Activated naive CD8-positive, alpha-beta T cell treated with anti-CD3 and anti-CD28 coated beads for 36 hours (primary cell): ENCODE measurements around the gene RNPC3. TPM values are rescaled to one million over a fixed set of nuclear protein-coding genes. Genes with fewer than 3 reads are reported as not detected.

Experiments used
- DNase-seq: peaks from one replicate; pipeline ENCODE4 v3.0.0; 2021
- H3K27ac Mint-ChIP-seq: one replicate; pipeline ENCODE4 v1.8.0; 2022; ENCODE audit warnings: mild to moderate bottlenecking, moderate library complexity, mixed read lengths
- H3K27me3 Mint-ChIP-seq: one replicate; pipeline ENCODE4 v1.8.0; 2022; ENCODE audit warnings: mild to moderate bottlenecking, mixed read lengths
- H3K36me3 Mint-ChIP-seq: one replicate; pipeline ENCODE4 v1.8.0; 2021; ENCODE audit warnings: mild to moderate bottlenecking, mixed read lengths
- H3K4me1 Mint-ChIP-seq: one replicate; pipeline ENCODE4 v1.8.0; 2021; ENCODE audit warnings: mixed read lengths
- H3K4me3 Mint-ChIP-seq: one replicate; pipeline ENCODE4 v1.8.0; 2022; ENCODE audit warnings: mild to moderate bottlenecking, moderate library complexity, mixed read lengths
- H3K9me3 Mint-ChIP-seq: one replicate; pipeline ENCODE4 v1.8.0; 2022; ENCODE audit warnings: mixed read lengths
- total RNA-seq, 2 experiments: library from RNA; stranded (reverse); gene quantifications; one replicate each; pipeline ENCODE4 v1.2.3, GENCODE V29; 2021

Gene RNPC3, protein sequence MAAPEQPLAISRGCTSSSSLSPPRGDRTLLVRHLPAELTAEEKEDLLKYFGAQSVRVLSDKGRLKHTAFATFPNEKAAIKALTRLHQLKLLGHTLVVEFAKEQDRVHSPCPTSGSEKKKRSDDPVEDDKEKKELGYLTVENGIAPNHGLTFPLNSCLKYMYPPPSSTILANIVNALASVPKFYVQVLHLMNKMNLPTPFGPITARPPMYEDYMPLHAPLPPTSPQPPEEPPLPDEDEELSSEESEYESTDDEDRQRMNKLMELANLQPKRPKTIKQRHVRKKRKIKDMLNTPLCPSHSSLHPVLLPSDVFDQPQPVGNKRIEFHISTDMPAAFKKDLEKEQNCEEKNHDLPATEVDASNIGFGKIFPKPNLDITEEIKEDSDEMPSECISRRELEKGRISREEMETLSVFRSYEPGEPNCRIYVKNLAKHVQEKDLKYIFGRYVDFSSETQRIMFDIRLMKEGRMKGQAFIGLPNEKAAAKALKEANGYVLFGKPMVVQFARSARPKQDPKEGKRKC
- 10 to 100 TPM; 17.8 to 18.0 TPM for total RNA-seq

DNA sequence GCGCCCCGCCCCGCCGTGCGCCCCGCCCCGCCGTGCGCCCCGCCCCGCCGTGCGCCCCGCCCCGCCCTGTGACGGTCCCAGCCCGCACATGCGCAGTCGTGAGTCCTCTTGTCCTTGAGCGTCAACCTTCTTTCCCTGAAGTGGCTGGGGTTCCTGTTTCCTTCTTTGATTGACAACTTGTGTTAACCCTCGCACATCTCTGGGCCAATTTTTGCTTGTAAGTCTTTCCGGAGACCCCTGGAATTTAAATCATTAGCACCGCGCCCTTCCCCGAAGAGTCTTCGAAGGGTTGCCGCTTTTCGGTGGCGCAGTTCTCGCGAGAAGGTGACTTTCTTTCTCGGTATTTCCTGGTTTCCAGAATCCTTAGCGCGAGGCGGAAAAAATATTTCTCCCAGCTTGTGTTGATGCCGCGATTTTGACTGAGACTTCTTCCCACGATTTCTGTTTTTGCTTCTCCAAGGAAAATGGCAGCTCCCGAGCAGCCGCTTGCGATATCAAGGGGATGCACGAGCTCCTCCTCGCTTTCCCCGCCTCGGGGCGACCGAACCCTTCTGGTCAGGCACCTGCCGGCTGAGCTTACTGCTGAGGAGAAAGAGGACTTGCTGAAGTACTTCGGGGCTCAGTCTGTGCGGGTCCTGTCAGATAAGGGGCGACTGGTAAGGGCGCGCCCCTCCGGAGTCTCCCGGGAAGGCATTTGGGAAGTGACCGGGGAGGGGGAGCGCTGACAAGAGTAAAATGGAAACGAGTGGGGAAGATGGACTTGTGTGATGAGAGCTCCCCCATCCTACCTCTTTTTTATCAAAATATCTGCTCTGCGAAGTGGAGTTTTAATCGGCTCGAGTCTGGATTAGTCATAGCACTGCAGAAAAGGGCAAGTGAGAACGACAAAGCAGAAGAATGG, at the start of gene RNPC3:
Gene RNPC3 (plus strand): TSS at position 93 of the 901 bp plus-strand sequence. CDS start 372 bp downstream, at position 465.
- peak; percentile 76 for DNase-seq
- Mint-ChIP-seq H3K36me3 (peaks cover 54% of the 10 kb centered on the region), H3K9me3 (no peaks in the 10 kb centered on the region), H3K4me1 (peaks cover 50% of the 10 kb centered on the region), H3K27ac (peak within 1 kb of the TSS; percentile 100), H3K4me3 (peak within 1 kb of the TSS; percentile 99), H3K27me3 (no peaks in the 10 kb centered on the region)

DNA sequence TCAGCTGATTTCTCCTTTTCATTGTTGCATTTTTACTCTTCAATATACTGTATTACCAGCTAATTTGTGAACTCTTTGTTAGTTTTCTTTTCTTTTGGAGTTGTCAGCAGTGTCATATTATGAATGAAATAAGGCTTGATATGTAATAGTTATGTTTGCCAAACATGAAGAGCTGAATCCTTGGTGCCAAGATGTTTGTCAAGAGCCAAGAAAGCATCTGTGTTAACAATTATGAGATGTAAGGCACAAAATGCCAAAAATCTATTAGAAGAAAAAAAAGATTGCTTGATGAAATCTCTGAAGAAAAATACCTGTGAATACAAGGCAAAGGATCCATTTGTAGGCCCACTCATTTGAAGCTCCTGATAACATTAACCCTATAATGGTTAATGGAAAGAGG, 48.4 kb upstream of the RNPC3 start:
- DNase-seq: no peak
- Mint-ChIP-seq H3K4me1 (no peaks in the 10 kb centered on the region), H3K27ac (no peak overlapping the region), H3K4me3 (no peak overlapping the region), H3K27me3 (peaks cover 9% of the 10 kb centered on the region), H3K36me3 (no peaks in the 10 kb centered on the region), H3K9me3 (no peaks in the 10 kb centered on the region)

DNA sequence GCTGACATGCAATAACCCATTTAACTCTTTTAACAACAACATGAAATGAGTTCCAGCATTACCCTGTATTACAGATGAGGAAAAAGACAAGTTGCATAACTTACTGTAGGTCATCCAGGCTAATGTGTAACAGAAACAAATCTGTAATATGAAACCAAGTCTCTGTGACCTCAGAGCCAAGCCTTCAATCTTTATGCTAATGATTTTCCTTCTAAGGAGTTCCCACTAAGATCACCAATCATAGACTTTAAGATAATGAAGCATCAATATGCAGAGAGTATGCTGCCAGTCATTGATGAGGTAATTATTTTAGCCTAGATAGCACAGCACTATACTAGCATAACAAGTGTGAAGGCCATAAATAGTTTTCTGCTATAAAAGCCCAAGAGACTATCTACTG, 35.6 kb upstream of the RNPC3 start:
- H3K27ac Mint-ChIP-seq: no peak overlapping the region
- no peak overlapping the region for H3K4me3 Mint-ChIP-seq
- no peak for DNase-seq
- no peaks in the 10 kb centered on the region for H3K4me1 Mint-ChIP-seq
- H3K27me3 Mint-ChIP-seq: peaks cover 10% of the 10 kb centered on the region
- H3K9me3 Mint-ChIP-seq: no peaks in the 10 kb centered on the region
- no peaks in the 10 kb centered on the region for H3K36me3 Mint-ChIP-seq

DNA sequence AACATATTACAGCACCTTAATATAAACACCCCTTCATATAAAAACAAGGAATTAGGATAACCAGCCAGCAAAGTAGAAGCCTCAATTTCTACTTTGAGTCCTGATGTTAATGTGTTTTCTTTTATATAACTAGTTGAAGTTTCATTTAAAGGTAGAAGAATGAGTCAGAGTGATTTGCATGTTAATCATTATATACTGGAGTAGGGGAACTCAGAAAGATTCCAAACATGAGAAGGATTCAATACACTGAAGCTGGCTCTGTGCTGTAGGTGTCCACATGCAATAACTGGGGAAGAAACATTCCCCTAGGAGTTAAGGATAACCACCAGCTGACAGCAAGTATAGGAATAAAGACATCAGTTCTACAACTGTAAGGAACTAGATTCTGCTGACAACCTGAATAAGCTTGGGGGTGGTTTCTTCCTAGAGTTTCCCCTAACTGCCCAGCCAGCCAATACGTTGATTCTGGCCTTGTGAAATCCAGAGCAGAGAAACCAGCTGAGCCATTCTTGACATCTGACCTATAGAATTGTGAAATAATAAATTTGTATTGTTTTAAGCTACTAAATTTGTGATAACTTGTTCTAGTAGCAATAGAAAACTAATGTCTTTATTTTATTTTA, 33.4 kb upstream of the RNPC3 start:
- peaks cover 3% of the 10 kb centered on the region for H3K4me1 Mint-ChIP-seq
- H3K9me3 Mint-ChIP-seq: no peaks in the 10 kb centered on the region
- no peak overlapping the region for H3K4me3 Mint-ChIP-seq
- H3K36me3 Mint-ChIP-seq: no peaks in the 10 kb centered on the region
- no peak overlapping the region for H3K27ac Mint-ChIP-seq
- no peak for DNase-seq
- H3K27me3 Mint-ChIP-seq: peaks cover 20% of the 10 kb centered on the region

DNA sequence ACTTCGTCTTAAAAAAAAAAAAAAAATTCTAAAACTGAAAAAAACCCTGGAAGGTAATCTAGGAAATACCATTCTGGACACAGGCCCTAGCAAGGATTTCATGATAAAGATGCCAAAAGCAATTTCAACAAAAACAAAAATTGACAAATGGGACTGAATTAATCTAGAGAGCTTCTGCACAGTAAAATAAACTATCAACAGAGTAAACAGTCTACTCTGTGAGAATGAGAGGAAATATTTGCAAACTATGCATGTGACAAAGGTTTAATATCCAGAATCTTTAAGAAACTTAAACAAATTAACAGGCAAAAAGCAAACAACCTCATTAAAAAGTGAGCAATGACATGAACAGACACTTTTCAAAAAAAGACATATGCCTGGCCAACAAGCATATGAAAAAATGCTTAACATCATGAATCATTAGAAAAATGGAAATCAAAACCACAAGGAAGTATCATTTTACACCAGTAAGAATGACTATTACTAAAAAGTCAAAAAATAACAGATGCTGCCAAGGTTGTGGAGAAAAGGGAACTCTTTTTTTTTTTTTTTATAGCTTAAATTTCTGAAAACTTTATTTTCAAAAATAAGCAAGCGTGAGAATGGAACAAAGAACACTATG, 29.4 kb upstream of the RNPC3 start:
- H3K4me1 Mint-ChIP-seq: peaks cover 3% of the 10 kb centered on the region
- no peaks in the 10 kb centered on the region for H3K36me3 Mint-ChIP-seq
- H3K27ac Mint-ChIP-seq: no peak overlapping the region
- DNase-seq: no peak
- H3K4me3 Mint-ChIP-seq: no peak overlapping the region
- no peaks in the 10 kb centered on the region for H3K9me3 Mint-ChIP-seq
- H3K27me3 Mint-ChIP-seq: peaks cover 20% of the 10 kb centered on the region

DNA sequence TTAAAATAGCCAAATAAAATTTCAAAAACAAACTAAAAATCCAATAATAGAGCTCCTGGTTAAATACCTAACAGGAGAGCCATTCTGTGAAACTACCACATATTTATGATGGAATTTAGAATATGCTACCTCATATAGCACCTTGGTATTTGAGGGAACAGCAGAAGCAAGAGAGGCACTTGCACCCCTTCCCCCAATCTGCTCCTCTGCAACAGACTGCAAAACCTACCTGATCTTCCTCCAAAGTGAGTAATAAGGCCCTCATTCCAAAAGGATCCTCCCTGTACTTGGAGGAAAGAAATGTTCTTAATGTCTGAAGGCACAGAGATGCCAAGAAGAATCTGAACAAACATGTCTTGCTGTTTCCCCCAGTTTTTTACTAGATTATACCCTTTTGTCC, 28.1 kb upstream of the RNPC3 start:
- no peak overlapping the region for H3K4me3 Mint-ChIP-seq
- no peaks in the 10 kb centered on the region for H3K36me3 Mint-ChIP-seq
- H3K27me3 Mint-ChIP-seq: peaks cover 22% of the 10 kb centered on the region

DNA sequence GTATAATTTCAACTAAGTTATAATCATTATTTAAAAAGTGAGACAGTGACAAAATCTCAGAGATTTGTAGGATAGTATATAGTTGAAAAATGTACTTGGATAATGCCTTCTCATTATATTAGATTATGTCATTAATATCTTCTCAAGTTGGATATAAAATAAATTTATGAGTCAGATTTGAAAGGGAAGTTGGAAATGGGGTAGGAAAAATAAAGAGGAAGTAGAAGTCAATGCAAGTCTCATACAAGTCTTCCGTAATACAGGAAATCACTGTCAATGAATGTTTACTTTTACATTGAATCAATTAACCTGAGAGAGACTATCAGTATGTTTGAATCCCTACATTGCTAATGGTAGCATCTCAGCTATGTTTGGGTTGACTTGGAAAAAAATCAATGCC, 16.2 kb upstream of the RNPC3 start:
- no peaks in the 10 kb centered on the region for H3K27me3 Mint-ChIP-seq
- H3K4me3 Mint-ChIP-seq: no peak overlapping the region
- no peak for DNase-seq
- no peaks in the 10 kb centered on the region for H3K4me1 Mint-ChIP-seq
- peaks cover 25% of the 10 kb centered on the region for H3K36me3 Mint-ChIP-seq
- H3K27ac Mint-ChIP-seq: no peak overlapping the region
- peaks cover 12% of the 10 kb centered on the region for H3K9me3 Mint-ChIP-seq

More for the DNA sequence above, 28.1 kb upstream of the RNPC3 start:
- Mint-ChIP-seq H3K9me3 (no peaks in the 10 kb centered on the region), H3K27ac (no peak overlapping the region), H3K4me1 (peaks cover 3% of the 10 kb centered on the region)
- no peak for DNase-seq

DNA sequence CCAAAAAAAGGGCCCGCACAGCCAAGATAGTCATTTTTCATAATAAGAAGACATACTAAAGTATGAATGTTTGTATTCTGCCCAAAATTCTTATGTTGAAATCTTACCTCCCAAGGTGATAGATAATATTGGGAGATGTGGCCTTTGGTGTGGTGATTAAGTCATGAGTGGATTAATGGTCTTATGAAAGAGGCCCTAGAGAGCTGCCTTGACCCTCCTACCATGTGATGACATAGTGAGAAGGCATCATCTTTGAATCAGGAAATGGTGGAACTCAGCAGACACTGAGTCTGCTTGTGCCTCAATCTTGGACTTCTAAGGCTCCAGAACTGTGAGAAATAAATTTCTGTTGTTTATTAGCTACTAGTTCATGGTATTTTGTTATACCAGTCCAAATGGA, 11.8 kb upstream of the RNPC3 start:
- Mint-ChIP-seq H3K27ac (no peak overlapping the region), H3K27me3 (no peaks in the 10 kb centered on the region), H3K4me3 (no peak overlapping the region), H3K36me3 (peaks cover 26% of the 10 kb centered on the region), H3K4me1 (peaks cover 34% of the 10 kb centered on the region), H3K9me3 (peaks cover 12% of the 10 kb centered on the region)
- DNase-seq: no peak

DNA sequence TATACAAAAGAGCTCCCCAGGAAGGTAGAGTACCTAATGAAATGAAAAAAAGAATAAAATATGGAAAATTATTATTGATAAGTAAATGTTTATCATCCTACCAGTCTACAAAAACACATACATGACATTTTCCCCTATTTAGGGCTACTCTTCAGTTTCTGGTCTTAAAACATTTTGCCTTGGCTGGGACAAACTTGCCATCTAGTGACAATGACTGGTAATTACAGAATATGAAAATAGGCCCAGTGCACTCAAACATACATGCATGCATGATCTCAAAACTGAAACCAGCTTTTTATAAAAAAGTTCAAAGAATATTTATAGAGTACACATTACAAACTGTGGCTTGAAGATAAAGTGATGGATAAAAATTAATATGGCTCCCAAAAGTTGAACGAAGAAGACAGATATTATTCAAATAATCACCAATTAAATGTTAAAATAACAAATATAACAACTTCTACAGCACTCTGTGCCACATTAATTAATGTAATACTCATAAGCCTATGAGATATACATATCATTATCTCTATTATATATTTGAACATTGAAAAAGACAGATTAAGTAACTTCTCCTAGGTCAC, 10.5 kb upstream of the RNPC3 start:
- DNase-seq: no peak
- Mint-ChIP-seq H3K27ac (peak overlapping the region; percentile 92), H3K27me3 (no peaks in the 10 kb centered on the region), H3K36me3 (peaks cover 22% of the 10 kb centered on the region), H3K4me3 (no peak overlapping the region), H3K4me1 (peaks cover 34% of the 10 kb centered on the region), H3K9me3 (peaks cover 12% of the 10 kb centered on the region)

DNA sequence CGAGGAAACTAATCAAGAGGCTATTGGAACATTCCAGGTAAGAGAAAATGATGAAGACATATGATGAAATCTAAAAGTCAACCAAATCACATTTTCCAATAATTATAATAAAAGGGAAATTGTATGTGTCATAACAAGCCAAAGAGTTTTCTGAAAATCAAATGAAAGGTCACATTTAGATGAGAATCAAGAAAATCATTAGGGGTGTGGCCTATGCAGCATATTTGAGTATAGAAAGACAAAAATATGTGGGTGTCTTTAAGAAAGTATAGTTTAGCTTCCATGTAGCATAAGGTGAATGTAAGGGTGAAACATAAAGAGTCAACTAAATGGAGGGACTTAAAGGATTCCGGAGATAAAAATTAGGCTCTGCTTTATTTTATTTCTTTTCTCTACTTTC, 9.2 kb upstream of the RNPC3 start:
- Mint-ChIP-seq H3K27me3 (no peaks in the 10 kb centered on the region), H3K36me3 (peaks cover 10% of the 10 kb centered on the region), H3K27ac (peak overlapping the region; percentile 92), H3K4me3 (peak overlapping the region; percentile 15), H3K9me3 (peaks cover 5% of the 10 kb centered on the region), H3K4me1 (peaks cover 34% of the 10 kb centered on the region)
- no peak for DNase-seq

DNA sequence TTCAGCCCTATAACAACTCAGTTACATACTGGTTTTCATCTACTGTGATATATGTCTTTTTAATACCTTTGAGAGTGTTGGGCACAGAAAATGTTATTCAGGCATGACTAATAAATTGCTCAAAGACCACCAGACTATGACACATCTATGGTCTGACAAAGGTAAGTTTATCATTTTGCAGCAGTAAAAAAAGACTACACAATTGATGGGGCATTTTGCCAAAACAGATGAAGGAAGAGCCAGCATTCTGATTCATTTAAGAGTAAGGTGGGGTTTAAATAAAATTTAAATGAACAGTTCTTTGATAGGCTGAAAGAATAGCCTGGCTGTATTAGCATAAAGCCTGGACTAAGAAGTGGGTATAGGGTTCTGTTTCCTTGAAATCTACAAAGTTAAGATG, 8.8 kb upstream of the RNPC3 start:
- no peak for DNase-seq
- Mint-ChIP-seq H3K27ac (peak overlapping the region; percentile 92), H3K27me3 (no peaks in the 10 kb centered on the region), H3K4me3 (peak overlapping the region; percentile 15), H3K4me1 (peaks cover 34% of the 10 kb centered on the region), H3K9me3 (peaks cover under 1% of the 10 kb centered on the region), H3K36me3 (peaks cover 5% of the 10 kb centered on the region)

DNA sequence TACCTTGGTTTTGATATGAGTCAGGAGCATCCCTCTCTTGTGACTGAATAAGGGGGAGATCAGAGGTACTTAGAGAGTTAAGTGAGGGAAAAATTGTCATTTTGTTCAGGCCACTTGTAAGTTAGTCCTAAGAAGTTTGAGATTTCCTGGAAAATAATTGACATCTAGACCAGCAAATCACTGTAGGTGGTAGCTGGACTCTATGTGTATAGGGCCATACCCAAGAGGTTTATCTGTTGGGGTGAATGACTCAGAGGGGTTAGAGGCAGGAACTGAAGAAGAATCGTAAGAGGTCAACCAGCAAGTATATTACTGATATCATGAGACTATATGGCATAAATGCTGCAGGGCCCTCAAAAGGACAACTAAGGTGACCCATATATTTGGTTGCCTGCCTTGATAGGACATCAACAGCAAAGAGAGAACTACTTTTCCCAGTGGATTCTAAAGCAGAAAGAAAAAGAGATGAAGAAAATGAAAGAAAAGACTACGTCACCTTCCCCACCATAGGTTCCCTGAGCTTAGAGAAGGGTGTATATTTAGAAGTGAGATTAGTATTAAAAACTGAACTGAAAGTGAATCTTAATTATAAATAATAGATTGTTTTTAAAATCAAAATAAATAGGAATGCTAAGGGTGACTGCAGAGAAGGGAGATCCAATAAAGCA, 8.0 kb upstream of the RNPC3 start:
- Mint-ChIP-seq H3K36me3 (peaks cover 2% of the 10 kb centered on the region), H3K4me3 (peak overlapping the region; percentile 64), H3K4me1 (peaks cover 34% of the 10 kb centered on the region), H3K9me3 (no peaks in the 10 kb centered on the region), H3K27ac (peak overlapping the region; percentile 92), H3K27me3 (no peaks in the 10 kb centered on the region)
- DNase-seq: no peak

DNA sequence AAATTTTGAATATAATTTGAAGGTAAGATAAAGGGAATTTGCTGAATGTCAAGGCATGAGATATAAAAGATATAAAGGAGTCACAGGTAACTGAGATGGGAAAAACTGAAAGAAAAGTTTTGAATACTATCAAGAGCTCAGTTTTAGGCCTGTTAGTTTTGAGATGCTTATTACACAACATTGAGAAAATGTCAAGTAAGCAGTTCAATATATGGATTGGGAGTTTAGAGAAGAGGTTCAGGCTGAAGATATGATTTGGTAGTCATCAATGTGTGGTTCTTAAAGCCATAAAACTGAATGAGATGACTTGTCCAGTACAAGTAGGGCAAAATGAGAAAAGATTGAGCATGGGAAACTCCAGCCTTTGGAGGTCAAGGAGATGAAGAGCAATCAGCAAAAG, 4.7 kb upstream of the RNPC3 start:
- Mint-ChIP-seq H3K27ac (no peak overlapping the region), H3K4me3 (no peak overlapping the region), H3K36me3 (peaks cover 15% of the 10 kb centered on the region), H3K4me1 (peaks cover 32% of the 10 kb centered on the region), H3K9me3 (no peaks in the 10 kb centered on the region), H3K27me3 (no peaks in the 10 kb centered on the region)
- DNase-seq: no peak

DNA sequence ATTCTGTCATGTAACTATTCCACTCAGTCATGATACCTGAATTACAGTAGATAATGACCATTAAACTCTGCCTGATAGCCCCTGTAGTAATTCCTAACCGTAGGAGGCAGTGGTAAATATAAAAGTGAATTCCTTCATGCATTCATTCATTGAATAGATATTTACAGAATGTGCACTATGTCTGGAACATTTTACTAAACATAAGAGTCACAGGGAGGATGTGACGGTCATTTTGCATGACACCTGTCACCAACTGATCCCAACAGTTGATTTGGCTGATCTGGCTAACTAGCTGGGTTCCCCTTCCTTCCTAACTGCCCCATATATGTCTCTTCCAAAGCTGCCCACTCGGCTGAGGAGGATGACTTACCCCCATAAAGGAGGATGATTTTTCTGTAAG, 2.2 kb upstream of the RNPC3 start:
- H3K4me3 Mint-ChIP-seq: no peak overlapping the region

More for the DNA sequence above, 2.2 kb upstream of the RNPC3 start:
- Mint-ChIP-seq H3K9me3 (no peaks in the 10 kb centered on the region), H3K36me3 (peaks cover 30% of the 10 kb centered on the region), H3K27ac (no peak overlapping the region), H3K27me3 (no peaks in the 10 kb centered on the region), H3K4me1 (peaks cover 34% of the 10 kb centered on the region)
- DNase-seq: no peak
